WTC11 (cell line): ENCODE measurements around the gene UTP20. TPM values are rescaled to one million over a fixed set of nuclear protein-coding genes. Genes with fewer than 3 reads are reported as not detected.

Experiments
- ATAC-seq: fragments of 200-7000 bp; cut with Tn5 transposase; 2 replicates; pipeline ENCODE4 v1.10.0; 2021; ENCODE audit warnings: mild to moderate bottlenecking, moderate library complexity
- Bru-seq: library from RNA; stranded (reverse); fragments of 400-500 nt; gene quantifications from one replicate; lab custom pipeline; 2021; lab: Mats Ljungman, UMichigan
- CTCF ChIA-PET: fragments of 300-600 bp; sonication (Branson Sonifier 250); formaldehyde crosslinking; loops from one replicate; lab custom pipeline; 2021; ENCODE audit warnings: antibody characterized with exemption; lab: Charles Lee
- POLR2A ChIA-PET: fragments of 350-600 bp; sonication (Branson Sonifier 250); formaldehyde crosslinking; loops from one replicate; lab custom pipeline; 2021; ENCODE audit warnings: antibody characterized with exemption; lab: Charles Lee
- DNase-seq: peaks from one replicate; pipeline ENCODE4 v3.0.0; 2021; ENCODE audit warnings: low spot score
- H3K27ac Mint-ChIP-seq: 2 replicates; pipeline ENCODE4 v1.8.0; 2021; ENCODE audit warnings: mixed read lengths
- H3K27me3 Mint-ChIP-seq: 2 replicates; pipeline ENCODE4 v1.8.0; 2021; ENCODE audit warnings: low read depth, mild to moderate bottlenecking, moderate library complexity, mixed read lengths
- H3K36me3 Mint-ChIP-seq: 2 replicates; pipeline ENCODE4 v1.8.0; 2021; ENCODE audit warnings: mixed read lengths
- H3K4me1 Mint-ChIP-seq: 2 replicates; pipeline ENCODE4 v1.8.0; 2022; ENCODE audit warnings: mixed read lengths
- H3K4me3 Mint-ChIP-seq: 2 replicates; pipeline ENCODE4 v1.8.0; 2021; ENCODE audit warnings: mild to moderate bottlenecking, moderate library complexity, mixed read lengths
- H3K9me3 Mint-ChIP-seq: 2 replicates; pipeline ENCODE4 v1.8.0; 2021; ENCODE audit warnings: mixed read lengths
- AR ChIP-seq: fragments of 250-450 bp; sonication (Bioruptor Pico); IDR thresholded peaks from 2 replicates; pipeline ENCODE4 v1.9.0; 2021; ENCODE audit warnings: mild to moderate bottlenecking
- CREB1 ChIP-seq: sonication (generic); formaldehyde crosslinking; IDR thresholded peaks from 2 replicates; pipeline ENCODE4 v1.8.0; 2023; ENCODE audit warnings: mild to moderate bottlenecking, missing genetic modification reagents
- ETV6 ChIP-seq: sonication (generic); formaldehyde crosslinking; IDR thresholded peaks from 2 replicates; pipeline ENCODE4 v1.8.1; 2022; ENCODE audit warnings: mild to moderate bottlenecking, missing genetic modification reagents
- FOXK1 ChIP-seq: sonication (generic); formaldehyde crosslinking; IDR thresholded peaks from 2 replicates; pipeline ENCODE4 v1.8.0; 2022; ENCODE audit warnings: mild to moderate bottlenecking, moderate library complexity, missing genetic modification reagents
- FOXP1 ChIP-seq: sonication (generic); formaldehyde crosslinking; IDR thresholded peaks from 2 replicates; pipeline ENCODE4 v1.8.0; 2022; ENCODE audit warnings: missing genetic modification reagents, mild to moderate bottlenecking, moderate library complexity, borderline replicate concordance
- GABPB1 ChIP-seq: sonication (generic); formaldehyde crosslinking; IDR thresholded peaks from 2 replicates; pipeline ENCODE4 v1.8.1; 2023; ENCODE audit warnings: mild to moderate bottlenecking, missing genetic modification reagents
- JAZF1 ChIP-seq: fragments of 250-450 bp; sonication (Bioruptor Pico); IDR thresholded peaks from 2 replicates; pipeline ENCODE4 v1.9.0; 2021; ENCODE audit warnings: moderate library complexity, mild to moderate bottlenecking, inconsistent platforms
- MAX ChIP-seq: sonication (generic); formaldehyde crosslinking; IDR thresholded peaks from 2 replicates; pipeline ENCODE4 v1.8.0; 2022; ENCODE audit warnings: mild to moderate bottlenecking, missing genetic modification reagents
- NFATC4 ChIP-seq: fragments of 250-450 bp; sonication (Bioruptor Pico); IDR thresholded peaks from 2 replicates; pipeline ENCODE4 v1.9.0; 2021; ENCODE audit warnings: mild to moderate bottlenecking
- NR3C1 ChIP-seq: sonication (generic); formaldehyde crosslinking; conservative IDR thresholded peaks from 2 replicates; pipeline ENCODE4 v1.8.1; 2023; ENCODE audit warnings: low read depth, mild to moderate bottlenecking, missing genetic modification reagents
- SP1 ChIP-seq: sonication (generic); formaldehyde crosslinking; conservative IDR thresholded peaks from 2 replicates; pipeline ENCODE4 v1.8.1; 2022; ENCODE audit warnings: missing genetic modification reagents
- TEAD1 ChIP-seq: sonication (generic); formaldehyde crosslinking; IDR thresholded peaks from 2 replicates; pipeline ENCODE4 v1.8.0; 2022; ENCODE audit warnings: mild to moderate bottlenecking, missing genetic modification reagents
- TP53 ChIP-seq: sonication (generic); formaldehyde crosslinking; IDR thresholded peaks from 2 replicates; pipeline ENCODE4 v1.8.1; 2023; ENCODE audit warnings: mild to moderate bottlenecking, missing genetic modification reagents
- USF1 ChIP-seq: sonication (generic); formaldehyde crosslinking; IDR thresholded peaks from 2 replicates; pipeline ENCODE4 v1.8.0; 2022; ENCODE audit warnings: mild to moderate bottlenecking, missing genetic modification reagents
- ZBTB21 ChIP-seq: sonication (generic); formaldehyde crosslinking; IDR thresholded peaks from 2 replicates; pipeline ENCODE4 v1.8.1; 2023; ENCODE audit warnings: mild to moderate bottlenecking, missing genetic modification reagents, borderline replicate concordance
- ZNF138 ChIP-seq: sonication (generic); formaldehyde crosslinking; conservative IDR thresholded peaks from 2 replicates; pipeline ENCODE4 v1.8.1; 2022; ENCODE audit warnings: mild to moderate bottlenecking, moderate library complexity, missing genetic modification reagents
- long read RNA-seq, 3 experiments: library from RNA in 1 of 3; library from capped mRNA in 1 of 3; library from polyadenylated mRNA in 1 of 3; unstranded in 2 of 3; stranded (forward) in 1 of 3; transcript quantifications; one replicate each; pipeline ENCODE4 v2.0.0, GENCODE V29; 2021
- total RNA-seq: library from RNA; stranded (reverse); gene quantifications from 3 replicates; pipeline ENCODE4 v1.2.3, GENCODE V29; 2021
- TF ChIP-seq, protein P1 (sequence below): sonication (generic); formaldehyde crosslinking; IDR thresholded peaks from 2 replicates; pipeline ENCODE4 v1.8.1; 2023; ENCODE audit warnings: mild to moderate bottlenecking, missing genetic modification reagents, moderate library complexity
- TF ChIP-seq, protein P2 (sequence below): sonication (generic); formaldehyde crosslinking; IDR thresholded peaks from 2 replicates; pipeline ENCODE4 v1.8.0; 2023; ENCODE audit warnings: missing genetic modification reagents, mild to moderate bottlenecking, borderline replicate concordance
- TF ChIP-seq, protein P3 (sequence below): sonication (generic); formaldehyde crosslinking; IDR thresholded peaks from 2 replicates; pipeline ENCODE4 v1.8.1; 2023; ENCODE audit warnings: mild to moderate bottlenecking, moderate library complexity, missing genetic modification reagents
- TF ChIP-seq, protein P4 (sequence below): sonication (generic); formaldehyde crosslinking; IDR thresholded peaks from 2 replicates; pipeline ENCODE4 v1.8.1; 2022; ENCODE audit warnings: mild to moderate bottlenecking, moderate library complexity, missing genetic modification reagents

The UTP20 gene
- total RNA-seq (23.1 to 34.1 TPM (median 24.5 TPM) in 3 replicates), Bru-seq, nascent RNA (percentile 74 among the genes with signal in this experiment)
- long read RNA-seq, experiment 1, full-length matches to known transcripts = 44 of 115 reads
- long read RNA-seq, experiment 1, partial matches to known transcripts = 58 of 115 reads
- long read RNA-seq, experiment 1, other reads (novel, unspliced or antisense) = 13 of 115 reads
- long read RNA-seq, experiment 2, full-length matches to known transcripts = 1 of 37 reads
- long read RNA-seq, experiment 2, partial matches to known transcripts = 30 of 37 reads
- long read RNA-seq, experiment 2, other reads (novel, unspliced or antisense) = 6 of 37 reads
- long read RNA-seq, experiment 3, partial matches to known transcripts = 3 of 3 reads
- long read RNA-seq, experiment 3, other reads (novel, unspliced or antisense) = 0 of 3 reads

DNA sequence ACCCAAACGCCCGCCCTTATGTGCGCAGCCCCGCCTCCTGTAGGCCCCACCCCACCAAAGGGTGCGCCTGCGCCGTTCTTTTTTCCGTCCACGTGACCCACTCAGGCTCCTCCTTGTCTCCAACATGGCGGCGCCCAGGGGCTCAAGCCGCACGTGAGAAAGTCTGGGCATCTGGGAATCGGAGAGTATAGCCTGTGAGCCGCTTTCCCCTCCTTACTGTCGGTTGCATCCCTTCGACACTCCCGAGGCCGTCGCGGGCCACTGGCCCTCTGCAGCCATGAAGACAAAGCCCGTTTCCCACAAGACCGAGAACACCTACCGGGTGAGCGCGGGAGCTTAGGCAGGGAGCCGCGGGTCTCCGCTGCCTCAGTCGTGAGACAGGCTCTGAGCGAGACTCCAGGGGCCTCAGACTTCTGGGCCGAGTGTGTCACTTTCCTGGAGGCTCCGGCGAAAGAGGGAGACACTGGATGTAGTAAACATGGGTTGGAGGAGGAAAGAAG is at the start of gene UTP20:
Gene UTP20 (plus strand): TSS at position 100 of the 500 bp plus-strand sequence. CDS start 178 bp downstream, at position 278.
- TF ChIP-seq MAX (CRISPR knock-in tag) (peak; percentile 95), FOXP1 (CRISPR knock-in tag) (peak; percentile 46; the same call in 1 of the 2 replicates), ZNF138 (CRISPR knock-in tag) (peak; percentile 64; the same call in 1 of the 2 replicates), NR3C1 (CRISPR knock-in tag) (no peak), JAZF1 (CRISPR knock-in tag) (no peak), GABPB1 (CRISPR knock-in tag) (0 out of 2 replicates have a peak, but pooled peaks have one; percentile 33), USF1 (CRISPR knock-in tag) (peak; percentile 97), SP1 (peak; percentile 62; the same call in 1 of the 2 replicates), TP53 (0 out of 2 replicates have a peak, but pooled peaks have one; percentile 59), NFATC4 (no peak), ZBTB21 (CRISPR knock-in tag) (0 out of 2 replicates have a peak, but pooled peaks have one; percentile 30), AR (no peak), ETV6 (CRISPR knock-in tag) (0 out of 2 replicates have a peak, but pooled peaks have one; percentile 32), CREB1 (CRISPR knock-in tag) (no peak), TEAD1 (peak; percentile 39; the same call in 1 of the 2 replicates), FOXK1 (CRISPR knock-in tag) (peak; percentile 67; the same call in 1 of the 2 replicates)
- TF ChIP-seq, protein P1, sequence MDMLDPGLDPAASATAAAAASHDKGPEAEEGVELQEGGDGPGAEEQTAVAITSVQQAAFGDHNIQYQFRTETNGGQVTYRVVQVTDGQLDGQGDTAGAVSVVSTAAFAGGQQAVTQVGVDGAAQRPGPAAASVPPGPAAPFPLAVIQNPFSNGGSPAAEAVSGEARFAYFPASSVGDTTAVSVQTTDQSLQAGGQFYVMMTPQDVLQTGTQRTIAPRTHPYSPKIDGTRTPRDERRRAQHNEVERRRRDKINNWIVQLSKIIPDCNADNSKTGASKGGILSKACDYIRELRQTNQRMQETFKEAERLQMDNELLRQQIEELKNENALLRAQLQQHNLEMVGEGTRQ (CRISPR knock-in tag) = peak; percentile 97
- TF ChIP-seq, protein P2, sequence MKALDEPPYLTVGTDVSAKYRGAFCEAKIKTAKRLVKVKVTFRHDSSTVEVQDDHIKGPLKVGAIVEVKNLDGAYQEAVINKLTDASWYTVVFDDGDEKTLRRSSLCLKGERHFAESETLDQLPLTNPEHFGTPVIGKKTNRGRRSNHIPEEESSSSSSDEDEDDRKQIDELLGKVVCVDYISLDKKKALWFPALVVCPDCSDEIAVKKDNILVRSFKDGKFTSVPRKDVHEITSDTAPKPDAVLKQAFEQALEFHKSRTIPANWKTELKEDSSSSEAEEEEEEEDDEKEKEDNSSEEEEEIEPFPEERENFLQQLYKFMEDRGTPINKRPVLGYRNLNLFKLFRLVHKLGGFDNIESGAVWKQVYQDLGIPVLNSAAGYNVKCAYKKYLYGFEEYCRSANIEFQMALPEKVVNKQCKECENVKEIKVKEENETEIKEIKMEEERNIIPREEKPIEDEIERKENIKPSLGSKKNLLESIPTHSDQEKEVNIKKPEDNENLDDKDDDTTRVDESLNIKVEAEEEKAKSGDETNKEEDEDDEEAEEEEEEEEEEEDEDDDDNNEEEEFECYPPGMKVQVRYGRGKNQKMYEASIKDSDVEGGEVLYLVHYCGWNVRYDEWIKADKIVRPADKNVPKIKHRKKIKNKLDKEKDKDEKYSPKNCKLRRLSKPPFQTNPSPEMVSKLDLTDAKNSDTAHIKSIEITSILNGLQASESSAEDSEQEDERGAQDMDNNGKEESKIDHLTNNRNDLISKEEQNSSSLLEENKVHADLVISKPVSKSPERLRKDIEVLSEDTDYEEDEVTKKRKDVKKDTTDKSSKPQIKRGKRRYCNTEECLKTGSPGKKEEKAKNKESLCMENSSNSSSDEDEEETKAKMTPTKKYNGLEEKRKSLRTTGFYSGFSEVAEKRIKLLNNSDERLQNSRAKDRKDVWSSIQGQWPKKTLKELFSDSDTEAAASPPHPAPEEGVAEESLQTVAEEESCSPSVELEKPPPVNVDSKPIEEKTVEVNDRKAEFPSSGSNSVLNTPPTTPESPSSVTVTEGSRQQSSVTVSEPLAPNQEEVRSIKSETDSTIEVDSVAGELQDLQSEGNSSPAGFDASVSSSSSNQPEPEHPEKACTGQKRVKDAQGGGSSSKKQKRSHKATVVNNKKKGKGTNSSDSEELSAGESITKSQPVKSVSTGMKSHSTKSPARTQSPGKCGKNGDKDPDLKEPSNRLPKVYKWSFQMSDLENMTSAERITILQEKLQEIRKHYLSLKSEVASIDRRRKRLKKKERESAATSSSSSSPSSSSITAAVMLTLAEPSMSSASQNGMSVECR (CRISPR knock-in tag) = peak; percentile 96; the same call in 1 of the 2 replicates
- TF ChIP-seq, protein P3, sequence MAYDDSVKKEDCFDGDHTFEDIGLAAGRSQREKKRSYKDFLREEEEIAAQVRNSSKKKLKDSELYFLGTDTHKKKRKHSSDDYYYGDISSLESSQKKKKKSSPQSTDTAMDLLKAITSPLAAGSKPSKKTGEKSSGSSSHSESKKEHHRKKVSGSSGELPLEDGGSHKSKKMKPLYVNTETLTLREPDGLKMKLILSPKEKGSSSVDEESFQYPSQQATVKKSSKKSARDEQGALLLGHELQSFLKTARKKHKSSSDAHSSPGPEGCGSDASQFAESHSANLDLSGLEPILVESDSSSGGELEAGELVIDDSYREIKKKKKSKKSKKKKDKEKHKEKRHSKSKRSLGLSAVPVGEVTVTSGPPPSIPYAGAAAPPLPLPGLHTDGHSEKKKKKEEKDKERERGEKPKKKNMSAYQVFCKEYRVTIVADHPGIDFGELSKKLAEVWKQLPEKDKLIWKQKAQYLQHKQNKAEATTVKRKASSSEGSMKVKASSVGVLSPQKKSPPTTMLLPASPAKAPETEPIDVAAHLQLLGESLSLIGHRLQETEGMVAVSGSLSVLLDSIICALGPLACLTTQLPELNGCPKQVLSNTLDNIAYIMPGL = 0 out of 2 replicates have a peak, but pooled peaks have one; percentile 37
- TF ChIP-seq, protein P4, sequence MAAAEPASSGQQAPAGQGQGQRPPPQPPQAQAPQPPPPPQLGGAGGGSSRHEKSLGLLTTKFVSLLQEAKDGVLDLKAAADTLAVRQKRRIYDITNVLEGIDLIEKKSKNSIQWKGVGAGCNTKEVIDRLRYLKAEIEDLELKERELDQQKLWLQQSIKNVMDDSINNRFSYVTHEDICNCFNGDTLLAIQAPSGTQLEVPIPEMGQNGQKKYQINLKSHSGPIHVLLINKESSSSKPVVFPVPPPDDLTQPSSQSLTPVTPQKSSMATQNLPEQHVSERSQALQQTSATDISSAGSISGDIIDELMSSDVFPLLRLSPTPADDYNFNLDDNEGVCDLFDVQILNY (CRISPR knock-in tag) = 0 out of 2 replicates have a peak, but pooled peaks have one; percentile 35
- ATAC-seq (peak; percentile 99), DNase-seq (peak; percentile 94)
- ChIA-PET CTCF (interaction anchor here (1.8 kb wide), 1 partner anchor 108 kb away, joined by 8 read pairs; no protein-coding TSS in a partner anchor), POLR2A (no interaction called here)
- peak within 1 kb of the TSS; percentile 91 for H3K27ac Mint-ChIP-seq
- peak within 1 kb of the TSS; percentile 96 for H3K4me3 Mint-ChIP-seq
- H3K27me3 Mint-ChIP-seq = peaks cover 2% of the 10 kb centered on the region; the same call in 1 of the 2 replicates
- H3K4me1 Mint-ChIP-seq = no peaks in the 10 kb centered on the region
- H3K36me3 Mint-ChIP-seq = peaks cover 5% of the 10 kb centered on the region; the same call in 1 of the 2 replicates
- H3K9me3 Mint-ChIP-seq = no peaks in the 10 kb centered on the region
